CD4-positive, alpha-beta T cell treated with Interleukin-6 for 4 hours (primary cell): ENCODE data around the gene DPCD.
"Not testable (repeated sequence)": the region's sequence is repeated elsewhere in the genome, so short reads cannot be mapped to it uniquely, and the experiment has no call there.

Source experiments
- DNase-seq: peaks from one replicate; pipeline ENCODE4 v3.0.0-alpha.2; 2020; ENCODE audit warnings: mixed read lengths

DPCD gene

DNA sequence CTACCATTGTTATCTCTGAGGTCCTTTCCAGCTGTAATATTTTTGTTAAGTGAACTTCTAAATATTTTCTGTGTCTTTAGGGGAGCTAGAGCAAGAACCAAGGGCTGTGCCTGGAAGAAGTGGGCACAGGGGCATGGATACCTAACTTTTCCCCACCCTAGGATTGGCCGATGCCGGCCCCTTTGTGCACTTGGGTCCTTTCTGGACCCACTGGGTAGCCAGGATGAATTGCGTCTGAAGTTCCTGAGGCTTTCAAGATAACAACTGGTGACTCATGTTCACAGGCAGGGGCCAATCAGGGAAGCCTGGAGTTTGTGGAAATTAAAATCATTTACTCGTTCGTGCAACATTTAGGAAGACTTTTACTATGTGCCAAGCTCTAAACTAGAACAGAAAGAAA is 758 bp downstream of the DPCD start:
- no peak for DNase-seq

GRCh38 chr10:101593331-101593730 is 5.2 kb downstream of the DPCD start:
- DNase-seq, result not testable (repeated sequence)

DNA sequence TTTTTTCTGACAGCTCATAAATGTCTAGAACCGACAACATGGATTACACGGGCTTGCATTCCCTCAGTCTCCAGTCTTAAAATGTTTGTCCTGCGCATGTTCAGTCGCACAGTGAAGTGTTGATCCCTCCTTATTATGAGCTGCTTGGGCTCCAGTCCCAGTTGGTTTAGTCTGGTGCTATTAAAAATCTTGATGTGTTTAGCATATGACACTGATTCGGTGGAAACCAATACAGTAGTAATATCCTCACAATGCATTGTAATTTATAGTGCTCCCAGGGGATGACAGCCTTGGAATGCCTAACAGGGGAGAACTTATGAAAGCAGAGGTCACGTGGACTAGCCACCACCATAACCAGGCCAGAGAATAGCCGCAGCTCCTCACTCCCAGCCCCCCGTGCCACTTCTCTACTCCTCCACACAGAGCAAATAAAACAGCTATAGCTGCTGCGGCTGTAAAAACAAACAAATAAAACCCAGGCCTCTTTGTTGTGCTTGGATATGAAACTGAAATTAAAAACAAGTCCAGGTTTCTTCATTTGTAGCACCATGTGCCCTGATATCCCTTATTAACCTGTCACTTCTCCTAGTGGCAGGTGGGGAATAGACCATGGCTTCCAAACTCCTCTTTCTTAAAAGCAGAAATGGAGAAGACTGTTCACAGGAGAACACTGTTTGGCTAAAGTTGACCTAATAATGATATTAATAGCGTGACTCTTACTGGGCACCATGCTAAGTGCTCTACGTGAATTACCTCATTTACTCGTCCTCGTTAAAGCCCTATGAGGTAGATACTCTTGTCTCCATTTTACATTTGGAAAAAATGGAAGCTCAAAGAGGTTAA is 7.7 kb downstream of the DPCD start:
- no peak for DNase-seq

DNA sequence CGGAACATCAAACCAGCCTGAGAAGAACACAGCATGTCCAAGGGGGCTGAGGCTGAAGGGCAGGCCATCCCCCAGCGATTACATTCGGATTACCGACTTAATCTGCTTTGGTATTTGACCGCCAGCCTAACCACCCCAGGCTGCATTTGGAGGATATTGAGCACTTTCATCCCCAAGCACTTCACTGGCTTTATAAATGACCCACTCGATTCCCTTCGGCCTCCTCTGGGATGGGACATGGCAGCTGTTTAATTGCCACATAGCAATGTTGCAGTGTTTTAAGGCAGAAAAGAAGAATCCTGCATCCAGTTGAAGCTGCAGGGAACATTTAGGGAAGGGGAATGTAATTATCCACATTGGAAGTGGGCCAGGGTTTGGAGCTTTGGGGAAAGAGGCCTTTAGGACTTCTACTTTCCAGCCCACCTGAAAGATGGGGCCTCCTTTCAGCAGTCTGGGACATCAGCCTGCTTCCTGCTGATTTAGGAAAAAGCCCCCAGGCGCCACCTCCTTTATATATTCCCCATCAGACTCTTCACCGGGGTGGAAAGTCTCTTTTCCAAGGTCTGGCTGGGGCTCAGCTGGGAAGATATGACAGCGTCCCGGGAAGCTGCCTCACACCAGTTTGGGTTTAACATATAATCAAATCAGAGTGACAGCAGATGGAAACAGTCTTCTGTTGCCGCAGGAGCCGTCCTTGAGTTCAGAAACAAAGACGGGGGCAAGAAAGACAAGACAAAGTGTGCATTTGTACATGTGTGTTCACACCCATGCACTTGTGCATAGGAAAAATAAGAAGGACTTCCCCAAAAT is 9.2 kb downstream of the DPCD start:
- no peak for DNase-seq

- no peak for DNase-seq
These were observed 13.4 kb downstream of the DPCD start for GRCh38 chr10:101601541-101601940.

- DNase-seq, result peak; percentile 59
These were observed 14.8 kb downstream of the DPCD start for GRCh38 chr10:101602761-101603398.

DNA sequence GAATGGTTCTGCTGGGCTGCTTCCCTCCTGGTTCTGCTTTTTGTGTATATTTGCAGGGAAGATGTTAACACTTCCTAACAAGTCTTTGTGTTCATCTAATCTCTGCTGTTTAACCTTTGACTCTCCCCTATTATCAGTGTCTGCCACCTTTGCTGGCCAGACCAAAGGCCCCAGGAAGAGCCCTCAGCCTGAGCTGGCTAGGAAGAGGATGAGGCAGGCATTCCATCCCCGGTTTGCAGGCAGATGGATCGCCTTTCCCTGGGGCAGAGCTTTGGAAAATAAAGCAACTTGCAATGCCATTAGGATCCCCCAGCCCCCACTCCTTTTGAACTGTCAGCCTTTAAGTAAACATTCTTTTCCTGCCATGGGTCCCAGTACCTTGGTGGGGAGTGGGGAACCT is 19.0 kb downstream of the DPCD start:
- no peak for DNase-seq

GRCh38 chr10:101609481-101609880 is 21.4 kb downstream of the DPCD start:
- DNase-seq, result no peak

GRCh38 chr10:101611096-101611905 is 23.2 kb downstream of the DPCD start:
- DNase-seq, result peak; percentile 13

- DNase-seq, result no peak
These were observed 24.0 kb downstream of the DPCD start for GRCh38 chr10:101612086-101612485.

DNA sequence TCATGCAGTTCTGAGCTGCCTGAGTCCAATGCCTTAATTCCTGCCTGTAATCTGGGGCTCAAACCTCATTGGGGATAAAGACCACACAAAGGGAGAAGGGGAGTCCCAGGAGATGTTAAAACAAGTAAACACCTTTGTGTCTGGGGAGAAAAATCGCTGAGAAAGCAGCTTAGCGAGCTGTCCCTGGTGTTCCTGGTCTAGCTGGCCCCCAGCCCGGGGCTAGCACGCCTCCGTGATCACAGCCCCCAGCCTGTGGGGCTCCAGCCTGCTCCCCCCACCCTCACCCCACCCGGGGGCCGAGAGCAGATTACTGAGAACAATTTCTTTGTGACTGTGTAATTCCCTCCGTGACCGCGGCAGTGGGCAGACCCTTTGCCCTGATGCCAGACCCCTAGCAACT is 24.8 kb downstream of the DPCD start:
- no peak for DNase-seq

DNA sequence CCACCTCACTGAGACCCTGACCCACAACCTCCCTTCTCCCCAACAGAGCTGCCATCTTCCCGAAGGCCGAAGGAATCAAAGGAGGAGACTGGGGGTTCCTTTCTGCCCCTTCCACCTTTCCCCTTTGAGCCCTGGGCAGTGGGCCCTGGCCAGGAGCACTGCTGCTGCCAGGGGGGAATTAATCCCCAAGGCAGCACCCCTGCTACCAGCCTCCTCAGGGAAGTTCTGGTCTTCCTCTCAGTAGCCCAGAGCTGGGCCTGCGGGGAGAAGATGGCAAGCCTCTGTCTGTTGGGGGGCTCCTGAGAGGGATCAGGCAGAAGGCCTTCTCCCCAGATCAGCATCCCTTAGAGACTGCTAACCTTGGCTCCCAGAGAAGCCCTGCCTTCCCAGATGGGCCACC is 25.5 kb downstream of the DPCD start:
- DNase-seq, result no peak

DNA sequence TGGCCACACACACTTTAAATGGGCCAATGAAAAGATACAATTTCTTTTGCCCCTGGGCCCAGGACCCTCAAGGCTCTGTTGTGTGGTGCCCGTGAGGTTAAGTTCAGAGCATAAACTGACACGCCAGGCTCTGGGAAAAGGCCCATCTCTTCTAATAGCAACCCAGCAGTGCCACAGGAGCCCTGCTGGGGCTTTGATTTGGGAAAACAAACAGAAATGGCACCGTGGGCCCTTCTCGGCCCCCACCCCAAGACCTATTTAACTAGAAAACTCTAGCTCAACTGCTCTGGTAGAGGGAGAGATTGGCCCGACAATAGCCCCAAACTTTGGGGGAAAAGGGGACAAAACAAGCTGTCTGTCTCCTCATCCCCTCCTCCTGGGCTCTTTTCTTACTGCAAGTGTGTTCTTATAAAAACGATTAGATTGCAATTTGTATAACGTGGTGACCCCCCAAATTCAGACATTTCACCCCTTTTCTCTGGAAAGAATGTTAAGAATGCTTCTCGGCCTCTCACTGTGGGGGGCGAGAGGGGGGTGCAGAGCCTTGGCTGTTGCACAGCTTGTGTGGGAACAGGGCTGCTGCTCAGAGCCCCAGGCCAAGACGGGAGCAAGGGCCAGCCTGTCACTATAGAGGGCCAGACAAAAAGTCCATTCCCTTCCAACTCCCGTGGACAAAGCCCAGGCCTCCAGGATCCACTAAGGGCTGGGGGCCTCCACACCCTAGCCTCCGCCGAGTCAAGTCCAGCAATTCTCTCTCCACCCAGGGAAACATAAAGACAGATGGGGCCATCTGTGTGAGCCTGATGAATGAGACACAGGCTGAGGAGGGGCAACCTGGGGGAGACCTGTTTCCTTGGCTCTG is 26.8 kb downstream of the DPCD start:
- no peak for DNase-seq

DNA sequence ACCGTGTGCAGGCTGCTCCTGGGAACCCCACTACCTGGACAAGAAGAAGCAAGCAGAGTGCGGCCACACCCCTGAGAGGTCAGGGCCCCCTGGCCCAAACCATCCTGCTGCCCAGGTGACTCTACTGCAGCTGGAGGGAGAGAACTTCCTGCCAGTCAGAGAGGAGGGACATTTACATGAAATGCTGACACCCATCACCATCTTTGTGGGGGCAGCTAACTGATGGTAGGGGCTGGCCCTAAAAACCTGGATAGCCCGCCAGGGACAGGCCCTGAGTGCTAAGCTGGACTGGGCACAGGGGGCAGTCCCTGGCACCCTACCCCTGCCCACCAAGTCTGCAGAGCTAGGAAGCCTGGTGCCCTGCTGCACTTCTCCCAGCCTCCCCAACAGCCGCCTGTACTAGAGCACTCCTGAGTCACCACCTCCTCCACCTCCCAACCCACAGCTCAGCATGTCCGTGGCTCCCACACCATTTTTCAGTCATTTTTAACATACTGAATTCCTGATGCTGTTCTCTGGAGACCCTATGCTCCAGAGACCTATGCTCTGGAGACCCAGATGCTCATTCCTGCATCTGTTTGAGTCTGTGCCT is 27.5 kb downstream of the DPCD start:
- DNase-seq, result no peak

DNA sequence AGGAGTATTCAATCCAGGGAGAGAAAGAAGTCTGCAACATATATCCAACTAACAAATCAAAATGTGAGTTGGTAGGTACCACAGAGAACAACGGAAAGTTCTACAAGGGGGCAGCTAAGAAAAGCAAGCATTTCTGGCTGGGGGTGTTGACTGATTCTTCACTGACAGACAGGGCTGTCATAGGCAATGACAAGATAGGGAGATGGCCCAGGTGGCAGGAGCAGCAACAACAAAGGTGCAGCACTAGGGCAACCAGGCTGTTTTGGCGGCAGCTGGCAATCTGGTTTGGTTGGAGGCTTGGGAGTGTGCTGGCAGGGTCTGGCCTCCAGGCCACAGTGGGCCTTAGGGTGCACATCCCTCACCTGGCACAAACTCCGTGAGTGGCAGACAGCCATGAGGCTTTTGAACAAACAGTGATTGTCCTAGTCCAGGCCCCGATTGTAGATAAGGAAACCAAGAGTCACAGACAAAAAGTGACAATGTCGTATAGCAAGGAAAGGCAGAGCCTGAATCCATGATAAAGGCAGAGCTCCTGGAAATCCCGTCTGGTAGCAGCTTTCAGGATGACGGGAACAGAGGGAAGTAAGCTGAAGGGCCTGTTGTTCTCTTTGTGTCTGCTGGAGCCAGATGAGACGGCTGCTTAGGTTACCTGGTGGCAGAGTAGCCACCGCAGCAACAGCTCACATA is 28.4 kb downstream of the DPCD start:
- DNase-seq, result no peak

DNA sequence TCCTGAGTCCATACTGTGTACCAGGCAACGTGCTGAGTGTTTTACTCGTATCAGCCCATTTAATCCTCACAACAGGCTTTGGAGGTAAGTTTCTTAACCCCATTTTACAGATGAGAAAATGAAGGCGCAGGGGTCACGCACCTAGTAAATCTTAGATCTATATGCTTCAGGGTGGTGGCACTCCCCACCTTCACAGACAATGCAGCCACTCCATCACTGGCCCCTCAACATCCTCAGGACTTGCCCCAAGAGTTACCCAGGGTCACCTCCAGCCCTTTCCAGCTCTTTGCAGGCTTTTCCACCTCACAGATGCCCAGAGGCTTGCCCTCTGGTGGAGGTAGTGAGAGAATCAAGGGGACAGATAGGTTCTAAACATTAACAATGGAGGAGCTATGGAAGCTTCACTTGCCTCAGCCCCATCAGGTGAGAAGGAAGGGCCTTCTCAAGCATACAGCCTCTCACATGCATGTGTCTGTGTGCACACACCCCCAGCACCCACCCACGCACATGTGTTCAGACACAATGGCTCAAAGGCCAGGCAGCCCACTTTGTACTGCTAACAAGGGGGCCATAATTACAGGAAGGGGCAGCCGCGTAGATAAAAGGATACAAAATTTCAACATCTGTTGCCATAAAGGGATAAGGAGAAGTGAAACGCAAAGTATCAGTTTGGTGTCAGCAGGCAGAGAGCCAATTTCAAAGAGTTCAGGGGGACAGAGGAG is 29.1 kb downstream of the DPCD start:
- DNase-seq, result no peak

GRCh38 chr10:101617824-101618568 is 29.9 kb downstream of the DPCD start:
- no peak for DNase-seq

- DNase-seq, result no peak
These were observed 30.8 kb downstream of the DPCD start for GRCh38 chr10:101618871-101619270.

DNA sequence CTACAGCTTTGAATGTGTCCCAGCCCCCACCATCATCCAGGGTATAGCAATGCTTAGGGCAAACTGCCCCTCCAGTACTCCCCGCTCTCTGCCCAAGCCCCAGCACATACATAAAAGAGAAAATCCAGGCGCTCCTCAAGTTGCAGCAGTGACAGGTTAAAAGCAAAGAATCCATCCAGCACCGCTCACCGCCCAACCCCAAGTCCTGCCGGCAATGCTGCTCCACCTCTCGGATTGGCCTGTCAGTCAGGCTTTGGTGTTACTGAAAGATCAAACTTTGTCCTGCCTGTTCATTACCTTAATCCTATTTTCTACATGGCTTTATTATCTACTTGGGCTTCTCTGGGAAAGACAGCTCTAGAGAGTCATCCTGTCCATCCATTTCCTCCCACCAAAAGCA is 31.9 kb downstream of the DPCD start:
- no peak for DNase-seq
